Gastroesophageal sphincter (tissue), 4 donors: ENCODE results near the gene KCNK4. TPM values are rescaled to one million over a fixed set of nuclear protein-coding genes. Genes with fewer than 3 reads are reported as not detected.
"Not testable (repeated sequence)": the region's sequence is repeated elsewhere in the genome, so short reads cannot be mapped to it uniquely, and the experiment has no call there.

Experiments
- ATAC-seq: fragments of 150-250 bp; one replicate; pipeline ENCODE4 v1.9.1; 2016; ENCODE audit warnings: mild to moderate bottlenecking, moderate library complexity
- H3K27ac ChIP-seq, 4 donors: fragments of 200-600 bp; sonication (generic) in 3 of 4; 1 replicate in 3 of 4; 2 replicates in 1 of 4; pipeline ENCODE4 v1.5.1; 2016 to 2019
- H3K27me3 ChIP-seq: fragments of 200-600 bp; sonication (generic); one replicate; pipeline ENCODE4 v1.5.1; 2019
- H3K36me3 ChIP-seq, 2 donors: fragments of 200-600 bp; sonication (generic); one replicate each; pipeline ENCODE4 v1.5.1; 2019; ENCODE audit warnings: control low read depth in 1 of 2
- H3K4me1 ChIP-seq, 3 donors: fragments of 200-600 bp; sonication (generic); 1 replicate in 2 of 3; 2 replicates in 1 of 3; pipeline ENCODE4 v1.5.1; 2016 to 2019; ENCODE audit warnings: control low read depth in 2 of 3
- H3K4me3 ChIP-seq, 2 donors: fragments of 200-600 bp; sonication (generic); one replicate each; pipeline ENCODE4 v1.5.1; 2019; ENCODE audit warnings: mild to moderate bottlenecking in 1 of 2, moderate library complexity in 1 of 2
- H3K9me3 ChIP-seq, 3 donors: fragments of 200-600 bp; sonication (generic); one replicate each; pipeline ENCODE4 v1.5.1; 2017 to 2019; ENCODE audit warnings: control low read depth in 2 of 3
- EP300 ChIP-seq: sonication (generic); formaldehyde crosslinking; IDR thresholded peaks from one replicate; pipeline ENCODE4 v1.6.1; 2017; ENCODE audit warnings: antibody characterized with exemption, mild to moderate bottlenecking
- POLR2A ChIP-seq, 2 donors: fragments of 450-650 bp; IDR thresholded peaks; one replicate each; pipeline ENCODE4 v1.6.1; 2017; ENCODE audit warnings: antibody characterized with exemption in 2 of 2, mild to moderate bottlenecking in 2 of 2, moderate library complexity in 1 of 2
- POLR2AphosphoS5 ChIP-seq: sonication (generic); formaldehyde crosslinking; IDR thresholded peaks from one replicate; pipeline ENCODE4 v1.6.1; 2017; ENCODE audit warnings: antibody characterized with exemption
- WGBS, 2 donors: methylation state at CpG; one replicate each; pipeline ENCODE4 v1.1.5; 2018; ENCODE audit warnings: low coverage in 1 of 2; 5-methylcytosine and 5-hydroxymethylcytosine counted together
- total RNA-seq, 4 donors: library from RNA; depleted of rRNA; stranded (reverse); fragments of >200 nt; gene quantifications; one replicate each; pipeline ENCODE4 v1.1.0, GENCODE V29; 2016
- TF ChIP-seq, protein P1 (sequence below), 4 experiments: fragments of 200-600 bp in 2 of 4; fragments of 450-650 bp in 2 of 4; sonication (generic) in 1 of 4; IDR thresholded peaks; one replicate each; pipeline ENCODE4 v1.5.1; 2017 to 2019; ENCODE audit warnings: antibody characterized with exemption in 4 of 4, mild to moderate bottlenecking in 2 of 4, moderate library complexity in 2 of 4

KCNK4 gene
- total RNA-seq, 4 donors from 2014 or later: 0.31 TPM; not detected in 3

DNA sequence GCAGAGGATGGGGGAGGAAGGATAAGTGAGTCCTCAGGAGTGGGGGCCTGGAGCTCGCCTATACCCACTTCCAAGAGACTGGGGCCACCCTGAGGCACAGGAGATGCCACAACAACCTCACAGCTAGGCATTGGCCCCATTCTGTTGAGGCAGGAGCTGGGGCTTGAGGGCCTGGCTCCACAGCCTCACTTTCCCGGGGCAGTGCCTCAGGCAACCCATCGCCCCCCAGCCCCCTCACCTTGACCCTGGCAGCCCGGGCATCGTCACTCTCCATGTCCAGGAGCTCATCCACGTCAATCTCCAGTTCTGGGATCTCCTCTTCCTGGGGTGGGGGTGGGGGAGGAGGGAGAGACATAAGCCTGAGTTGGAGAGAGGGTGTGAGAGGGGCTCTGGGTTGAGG lies 46.1 kb upstream of the KCNK4 start:
- H3K36me3 ChIP-seq: peaks cover 0 to 15% of the 10 kb centered on the region in 2 donors
- TF ChIP-seq, protein P1, sequence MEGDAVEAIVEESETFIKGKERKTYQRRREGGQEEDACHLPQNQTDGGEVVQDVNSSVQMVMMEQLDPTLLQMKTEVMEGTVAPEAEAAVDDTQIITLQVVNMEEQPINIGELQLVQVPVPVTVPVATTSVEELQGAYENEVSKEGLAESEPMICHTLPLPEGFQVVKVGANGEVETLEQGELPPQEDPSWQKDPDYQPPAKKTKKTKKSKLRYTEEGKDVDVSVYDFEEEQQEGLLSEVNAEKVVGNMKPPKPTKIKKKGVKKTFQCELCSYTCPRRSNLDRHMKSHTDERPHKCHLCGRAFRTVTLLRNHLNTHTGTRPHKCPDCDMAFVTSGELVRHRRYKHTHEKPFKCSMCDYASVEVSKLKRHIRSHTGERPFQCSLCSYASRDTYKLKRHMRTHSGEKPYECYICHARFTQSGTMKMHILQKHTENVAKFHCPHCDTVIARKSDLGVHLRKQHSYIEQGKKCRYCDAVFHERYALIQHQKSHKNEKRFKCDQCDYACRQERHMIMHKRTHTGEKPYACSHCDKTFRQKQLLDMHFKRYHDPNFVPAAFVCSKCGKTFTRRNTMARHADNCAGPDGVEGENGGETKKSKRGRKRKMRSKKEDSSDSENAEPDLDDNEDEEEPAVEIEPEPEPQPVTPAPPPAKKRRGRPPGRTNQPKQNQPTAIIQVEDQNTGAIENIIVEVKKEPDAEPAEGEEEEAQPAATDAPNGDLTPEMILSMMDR (IDR thresholded peaks at IDR 0.05): no peak
- TF ChIP-seq POLR2A (IDR thresholded peaks at IDR 0.05) (no peak), POLR2AphosphoS5 (no peak), EP300 (no peak)
- 40% methylated on average over 1 of the region's 6 CpGs; no CpG with 5 or more reads in 1 of the 2 donors for WGBS, 2 donors
- peak overlapping the region in 1 of 2 donors; percentile 69 for H3K4me3 ChIP-seq
- H3K9me3 ChIP-seq: no peaks in the 10 kb centered on the region
- H3K27ac ChIP-seq: peak overlapping the region in 3 of 4 donors; percentile 87 to 92 (median 88)
- H3K27me3 ChIP-seq: no peaks in the 10 kb centered on the region
- ATAC-seq: no peak
- H3K4me1 ChIP-seq: peaks cover 0 to 53% (median 42%) of the 10 kb centered on the region in 3 donors

GRCh38 chr11:64245401-64245796 lies 45.7 kb upstream of the KCNK4 start:
- H3K9me3 ChIP-seq: no peaks in the 10 kb centered on the region
- no CpG with 5 or more reads among the region's 6 CpGs for WGBS, 2 donors
- H3K4me3 ChIP-seq: peak overlapping the region; percentile 52 to 69
- H3K36me3 ChIP-seq: peaks cover 0 to 15% of the 10 kb centered on the region in 2 donors
- ATAC-seq: no peak
- peaks cover 0 to 51% (median 38%) of the 10 kb centered on the region in 3 donors for H3K4me1 ChIP-seq
- TF ChIP-seq POLR2AphosphoS5 (no peak), EP300 (no peak), POLR2A (IDR thresholded peaks at IDR 0.05) (no peak)
- TF ChIP-seq, protein P1 (IDR thresholded peaks at IDR 0.05): no peak
- H3K27ac ChIP-seq: peak overlapping the region; percentile 22 to 92 (median 88)
- no peaks in the 10 kb centered on the region for H3K27me3 ChIP-seq

DNA sequence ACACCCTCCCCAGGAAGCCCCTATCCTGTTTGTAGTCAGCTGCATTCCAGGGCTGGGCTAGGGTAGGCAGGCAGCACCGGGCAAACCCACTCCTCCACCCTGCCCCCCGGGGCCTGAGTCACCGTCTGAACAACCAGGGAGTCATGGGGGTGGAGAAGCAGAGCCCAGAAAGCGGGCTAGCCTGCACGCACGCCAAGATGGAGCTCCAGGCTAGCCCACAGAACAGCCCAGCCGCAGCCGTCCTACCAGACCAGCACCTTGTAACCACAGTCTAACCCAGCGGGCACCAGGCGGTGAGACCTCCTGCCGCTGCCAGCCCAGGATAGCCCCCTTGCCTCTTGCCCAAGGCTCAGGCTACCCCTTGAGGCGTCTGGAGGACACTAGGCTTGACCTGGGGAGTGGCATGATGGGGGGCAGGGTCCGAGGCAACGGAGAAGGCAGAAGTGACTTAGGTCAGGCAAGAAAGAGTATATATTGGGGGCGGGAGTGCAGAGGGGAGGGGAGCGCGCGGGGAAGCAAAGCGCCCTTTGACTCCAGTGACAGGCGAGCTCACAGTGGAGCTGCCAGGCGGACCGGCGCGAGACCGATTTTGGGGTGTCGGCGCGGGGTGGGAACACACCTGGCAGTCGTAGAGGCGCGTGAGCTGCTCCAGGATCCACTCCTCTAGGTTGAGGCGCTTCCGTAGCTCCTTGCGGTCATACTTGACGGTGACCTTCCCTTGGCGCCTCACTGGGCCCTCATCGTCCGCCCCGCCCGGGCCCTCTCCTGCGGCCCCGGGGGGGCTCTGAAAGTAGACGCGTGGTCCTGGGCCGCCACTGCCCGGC lies 45.1 kb upstream of the KCNK4 start:
- peak overlapping the region; percentile 22 to 92 (median 88) for H3K27ac ChIP-seq
- 0% methylated on average over 2 to 18 of the region's 46 CpGs for WGBS, 2 donors
- H3K9me3 ChIP-seq: no peaks in the 10 kb centered on the region
- no peaks in the 10 kb centered on the region for H3K27me3 ChIP-seq
- no peak for ATAC-seq
- H3K4me3 ChIP-seq: peak overlapping the region; percentile 52 to 69
- no peak for TF ChIP-seq EP300
- peak; percentile 5 for TF ChIP-seq POLR2AphosphoS5
- peaks cover 0 to 15% of the 10 kb centered on the region in 2 donors for H3K36me3 ChIP-seq
- H3K4me1 ChIP-seq: peaks cover 0 to 55% (median 43%) of the 10 kb centered on the region in 3 donors

- Histone ChIP-seq H3K4me3 (peak overlapping the region; percentile 55 to 69), H3K27ac (peak overlapping the region in 3 of 4 donors; percentile 87 to 92 (median 88)), H3K36me3 (peaks cover 0 to 15% of the 10 kb centered on the region in 2 donors), H3K4me1 (peaks cover 0 to 58% (median 43%) of the 10 kb centered on the region in 3 donors)
- H3K27me3 ChIP-seq, H3K9me3 ChIP-seq: not testable (repeated sequence)
- no CpG with 5 or more reads among the region's 43 CpGs for WGBS, 2 donors
- peak; percentile 6 for ATAC-seq
Measured at GRCh38 chr11:64246621-64246870, 44.6 kb upstream of the KCNK4 start.

- WGBS, 2 donors: no CpG with 5 or more reads among the region's 74 CpGs
- Histone ChIP-seq H3K4me3 (peak within 1 kb of the TSS; percentile 55 to 69), H3K27me3 (no peaks in the 10 kb centered on the region), H3K4me1 (peaks cover 0 to 59% (median 44%) of the 10 kb centered on the region in 3 donors), H3K36me3 (peaks cover 0 to 15% of the 10 kb centered on the region in 2 donors), H3K9me3 (no peaks in the 10 kb centered on the region), H3K27ac (peak within 1 kb of the TSS; percentile 75 to 92 (median 88))
- ATAC-seq: peak; percentile 69
- no peak for TF ChIP-seq EP300
- peak; percentile 34 for TF ChIP-seq POLR2AphosphoS5
- TF ChIP-seq, protein P1 (IDR thresholded peaks at IDR 0.05): peak in 3 of 4 experiments; percentile 37 to 48 (median 45)
- TF ChIP-seq POLR2A (IDR thresholded peaks at IDR 0.05): peak in 1 of 2 donors; percentile 33
Measured at GRCh38 chr11:64246871-64247728, 44.0 kb upstream of the KCNK4 start, which contains the start of gene PPP1R14B. Gene PPP1R14B, minus strand, starts transcription at chr11:64246943. Its CDS starts 270 bp downstream, at chr11:64246673.
